Upper lobe of left lung (tissue), 6 donors: Measurements from ENCODE around the gene NMUR1. TPM values are rescaled to one million over a fixed set of nuclear protein-coding genes. Genes with fewer than 3 reads are reported as not detected.
"Not testable (repeated sequence)": the region's sequence is repeated elsewhere in the genome, so short reads cannot be mapped to it uniquely, and the experiment has no call there.

Experiments used
- ATAC-seq, 2 donors: fragments of 200-7000 bp; cut with Tn5 transposase; one replicate each; pipeline ENCODE4 v1.9.1; 2022; ENCODE audit warnings: mild to moderate bottlenecking in 2 of 2, moderate library complexity in 2 of 2; ENCODE audit not compliant: low FRiP score in 2 of 2
- DNase-seq, 2 donors: peaks; one replicate each; pipeline ENCODE4 v3.0.0-alpha.2; 2019 to 2020
- H3K27ac ChIP-seq, 4 donors: fragments of 200-600 bp; sonication (generic); one replicate each; pipeline ENCODE4 v1.5.1; 2016 to 2019
- H3K27me3 ChIP-seq, 4 donors: fragments of 200-600 bp; sonication (generic); one replicate each; pipeline ENCODE4 v1.5.1; 2017 to 2019
- H3K36me3 ChIP-seq, 4 donors: fragments of 200-600 bp; sonication (generic); one replicate each; pipeline ENCODE4 v1.5.1; 2016 to 2019
- H3K4me1 ChIP-seq, 4 donors: fragments of 200-600 bp; sonication (generic); one replicate each; pipeline ENCODE4 v1.5.1; 2018 to 2019
- H3K4me3 ChIP-seq, 4 donors: fragments of 200-600 bp; sonication (generic); one replicate each; pipeline ENCODE4 v1.5.1; 2017 to 2019; ENCODE audit warnings: mild to moderate bottlenecking in 2 of 4, moderate library complexity in 1 of 4
- H3K9me3 ChIP-seq, 4 donors: fragments of 200-600 bp; sonication (generic); one replicate each; pipeline ENCODE4 v1.5.1; 2018 to 2019
- CTCF ChIP-seq, 6 experiments: fragments of 450-650 bp in 4 of 6; fragments of 200-600 bp in 2 of 6; sonication (generic) in 2 of 6; IDR thresholded peaks; one replicate each; pipeline ENCODE4 v1.5.1; 2016 to 2019; ENCODE audit warnings: antibody characterized with exemption in 6 of 6
- EP300 ChIP-seq, 4 donors: sonication (generic); formaldehyde crosslinking; IDR thresholded peaks; one replicate each; pipeline ENCODE4 v1.5.1; 2017; ENCODE audit warnings: antibody characterized with exemption in 4 of 4, control low read depth in 2 of 4
- POLR2A ChIP-seq, 4 donors: fragments of 450-650 bp; IDR thresholded peaks; one replicate each; pipeline ENCODE4 v1.5.1; 2016 to 2017; ENCODE audit warnings: antibody characterized with exemption in 4 of 4, mild to moderate bottlenecking in 2 of 4
- POLR2AphosphoS5 ChIP-seq, 2 donors: sonication (generic); formaldehyde crosslinking; IDR thresholded peaks; one replicate each; pipeline ENCODE4 v1.5.1; 2017; ENCODE audit warnings: antibody characterized with exemption in 2 of 2
- WGBS, 2 donors: methylation state at CpG; one replicate each; pipeline ENCODE4 v1.1.5; 2017 to 2018; 5-methylcytosine and 5-hydroxymethylcytosine counted together
- total RNA-seq, 6 donors: library from RNA; depleted of rRNA in 4 of 6; stranded (reverse); fragments of >200 nt in 4 of 6; gene quantifications; one replicate each; pipeline versions ENCODE4 v1.1.0 to v1.2.1, GENCODE V29; 2016 to 2021
- donor health status: DM: no; HTN: no; CAD: no; lungs with moderate emphysema.
- donor health status: DM: no; HTN: yes; CAD: no; lungs with severe emphysema.

NMUR1 gene
- total RNA-seq, 6 donors from 2014 or later = 1.1 to 2.4 (median 1.9) TPM

GRCh38 chr2:231573698-231574421 lies 43.6 kb upstream of the NMUR1 start:
- H3K27ac ChIP-seq = no peak overlapping the region
- no peaks in the 10 kb centered on the region for H3K36me3 ChIP-seq
- H3K9me3 ChIP-seq = no peaks in the 10 kb centered on the region
- ATAC-seq = peak in 1 of 2 donors; percentile 7
- no peak for DNase-seq
- no peaks in the 10 kb centered on the region for H3K27me3 ChIP-seq
- H3K4me3 ChIP-seq = no peak overlapping the region
- H3K4me1 ChIP-seq = no peaks in the 10 kb centered on the region
- no peak for TF ChIP-seq POLR2AphosphoS5 (IDR thresholded peaks at IDR 0.05)
- WGBS, 2 donors = 85 to 86% methylated on average over 10 to 14 of the region's 15 CpGs

DNA sequence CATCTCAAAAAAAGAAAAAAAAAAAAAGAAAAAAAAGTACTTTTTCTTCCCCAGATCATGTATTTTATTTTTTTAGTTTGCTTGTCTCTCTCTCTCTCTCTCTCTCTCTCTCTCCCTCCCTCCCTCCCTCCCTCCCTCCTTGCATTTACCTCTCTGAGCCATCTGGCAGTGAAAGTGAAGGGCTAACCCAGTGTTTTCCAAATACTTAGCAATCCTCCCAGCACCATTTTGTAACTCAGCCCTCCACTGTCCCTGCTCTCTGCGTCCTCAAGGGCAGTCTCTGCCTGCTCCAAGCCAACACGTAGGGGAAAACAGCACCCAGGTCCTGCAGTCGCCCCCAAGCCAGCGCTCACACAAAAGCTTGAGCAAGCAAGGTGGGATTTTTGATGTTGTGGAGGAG lies 42.9 kb upstream of the NMUR1 start:
- H3K4me1 ChIP-seq = no peaks in the 10 kb centered on the region
- H3K4me3 ChIP-seq = no peak overlapping the region
- no peaks in the 10 kb centered on the region for H3K9me3 ChIP-seq
- H3K27ac ChIP-seq = no peak overlapping the region
- no peaks in the 10 kb centered on the region for H3K36me3 ChIP-seq
- no peak for ATAC-seq
- TF ChIP-seq CTCF (IDR thresholded peaks at IDR 0.05) (no peak), POLR2A (IDR thresholded peaks at IDR 0.05) (no peak), POLR2AphosphoS5 (IDR thresholded peaks at IDR 0.05) (no peak)
- no peak for DNase-seq
- H3K27me3 ChIP-seq = no peaks in the 10 kb centered on the region
- 71 to 86% methylated on average over 1 to 4 of the region's 4 CpGs for WGBS, 2 donors

DNA sequence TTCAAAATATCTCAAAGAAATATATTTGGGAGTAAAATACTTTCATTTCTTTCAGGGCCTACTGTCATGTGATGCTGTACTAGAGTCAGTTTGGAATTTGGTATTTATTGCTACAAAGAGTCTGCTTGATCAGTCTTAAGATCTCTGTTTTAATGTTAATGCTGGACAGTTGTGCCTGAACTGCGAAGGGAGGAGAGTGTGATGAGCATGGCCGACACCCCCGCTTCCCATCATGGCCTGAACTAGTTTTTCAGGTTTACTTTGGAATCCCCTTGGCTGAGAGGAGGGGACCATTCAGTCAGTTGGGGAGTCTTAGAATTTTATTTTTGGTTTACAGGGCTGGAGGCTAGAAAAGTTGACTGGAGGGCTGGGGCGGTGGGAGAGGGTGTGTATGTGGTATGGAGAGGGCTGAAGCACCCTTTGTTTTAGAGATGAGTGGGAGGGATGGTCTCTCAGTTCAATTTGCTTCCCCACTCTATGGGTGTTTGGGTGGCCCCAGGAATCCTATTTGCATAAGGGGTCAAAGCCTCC lies 41.5 kb upstream of the NMUR1 start:
- no peaks in the 10 kb centered on the region for H3K9me3 ChIP-seq
- no peak for DNase-seq
- ATAC-seq = no peak
- WGBS, 2 donors = 75 to 82% methylated on average over 4 of the region's 4 CpGs
- no peak overlapping the region for H3K4me3 ChIP-seq
- no peaks in the 10 kb centered on the region for H3K4me1 ChIP-seq
- no peak for TF ChIP-seq POLR2A (IDR thresholded peaks at IDR 0.05)
- no peak for TF ChIP-seq CTCF (IDR thresholded peaks at IDR 0.05)
- no peak for TF ChIP-seq EP300 (IDR thresholded peaks at IDR 0.05)
- no peak for TF ChIP-seq POLR2AphosphoS5 (IDR thresholded peaks at IDR 0.05)
- no peaks in the 10 kb centered on the region for H3K36me3 ChIP-seq
- H3K27ac ChIP-seq = no peak overlapping the region
- no peaks in the 10 kb centered on the region for H3K27me3 ChIP-seq

- H3K27me3 ChIP-seq, H3K9me3 ChIP-seq, H3K36me3 ChIP-seq, H3K4me1 ChIP-seq, DNase-seq, H3K4me3 ChIP-seq, ATAC-seq, H3K27ac ChIP-seq: not testable (repeated sequence)
- WGBS, 2 donors = 80 to 90% methylated on average over 5 of the region's 5 CpGs
Observed at GRCh38 chr2:231570915-231571314, 40.7 kb upstream of the NMUR1 start.

DNA sequence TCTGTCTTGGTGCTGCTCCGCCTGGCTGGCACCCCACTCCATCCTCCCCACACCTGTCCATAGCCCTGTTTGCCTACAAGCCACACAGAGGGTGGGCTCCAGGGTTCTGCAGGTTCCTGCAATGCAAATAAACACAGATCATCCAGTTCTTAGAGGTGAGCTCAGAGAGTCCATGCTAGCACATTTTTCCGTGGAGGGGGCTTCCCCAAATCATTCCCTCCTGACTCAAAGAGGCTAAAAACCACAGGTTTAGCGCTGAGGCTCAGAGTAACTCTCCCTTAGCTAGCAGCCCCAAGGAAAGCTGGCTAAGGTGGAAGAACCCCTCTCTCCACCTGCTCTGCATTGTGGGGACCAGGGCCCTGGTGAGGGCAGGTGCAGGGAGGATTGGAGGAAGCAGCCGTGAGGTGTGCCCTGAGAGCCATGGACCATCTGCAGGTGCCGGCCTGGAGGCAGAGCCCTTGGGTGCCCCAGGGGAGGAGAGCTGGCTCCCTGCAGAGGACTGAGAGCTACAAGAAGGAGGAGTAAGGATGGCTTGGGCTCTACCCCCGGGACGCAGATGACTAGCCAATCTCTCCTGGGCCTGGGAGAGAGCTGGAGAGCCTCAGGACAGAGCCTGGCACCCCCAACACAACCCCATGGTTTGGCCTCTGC lies 38.7 kb upstream of the NMUR1 start:
- no peaks in the 10 kb centered on the region for H3K9me3 ChIP-seq
- no peaks in the 10 kb centered on the region for H3K4me1 ChIP-seq
- no peaks in the 10 kb centered on the region for H3K27me3 ChIP-seq
- DNase-seq (no peak), ATAC-seq (peak in 1 of 2 donors; percentile 8)
- no peaks in the 10 kb centered on the region for H3K36me3 ChIP-seq
- no peak overlapping the region for H3K27ac ChIP-seq
- TF ChIP-seq POLR2A (IDR thresholded peaks at IDR 0.05) = no peak
- no peak for TF ChIP-seq CTCF (IDR thresholded peaks at IDR 0.05)
- no peak for TF ChIP-seq EP300 (IDR thresholded peaks at IDR 0.05)
- TF ChIP-seq POLR2AphosphoS5 (IDR thresholded peaks at IDR 0.05) = no peak
- H3K4me3 ChIP-seq = no peak overlapping the region
- WGBS, 2 donors = 79 to 90% methylated on average over 2 to 7 of the region's 7 CpGs
